ENCODE results near the gene ERICH6B. TPM values are rescaled to one million over a fixed set of nuclear protein-coding genes. Genes with fewer than 3 reads are reported as not detected.

Gene ERICH6B
- total RNA-seq, 2 experiments from 2014 or later: not detected

GRCh38 chr13:45626731-45627374, 11.3 kb upstream of the ERICH6B start:
- Mint-ChIP-seq H3K9me3 (ENCODE audit: low read depth) (no peaks in the 10 kb centered on the region), H3K4me3 (no peak overlapping the region), H3K36me3 (no peaks in the 10 kb centered on the region), H3K27me3 (peaks cover 33% of the 10 kb centered on the region), H3K27ac (no peak overlapping the region), H3K4me1 (peaks cover 10% of the 10 kb centered on the region)
- no peak for ATAC-seq
- no peak for DNase-seq
- CTCF ChIA-PET: interaction anchor here (1.5 kb wide), 1 partner anchor 91 kb away, joined by 3 read pairs; no protein-coding TSS in a partner anchor

- ATAC-seq (no peak), DNase-seq (no peak)
- Mint-ChIP-seq H3K27ac (no peak overlapping the region), H3K4me1 (peaks cover 10% of the 10 kb centered on the region), H3K36me3 (no peaks in the 10 kb centered on the region), H3K27me3 (peaks cover 53% of the 10 kb centered on the region), H3K9me3 (ENCODE audit: low read depth) (no peaks in the 10 kb centered on the region), H3K4me3 (no peak overlapping the region)
- CTCF ChIA-PET: interaction anchor here (1.2 to 1.9 kb wide), 7 partner anchors 12 to 706 kb away, joined by 4 to 9 read pairs (median 4); no protein-coding TSS in a partner anchor
Observed at GRCh38 chr13:45623516-45624090, 8.1 kb upstream of the ERICH6B start.

GRCh38 chr13:45621950-45622349, 6.4 kb upstream of the ERICH6B start:
- no peak overlapping the region for H3K27ac Mint-ChIP-seq

GRCh38 chr13:45607931-45608330, 7.6 kb downstream of the ERICH6B start:
- DNase-seq (no peak), ATAC-seq (no peak)
- Mint-ChIP-seq H3K27me3 (peaks cover 36% of the 10 kb centered on the region), H3K4me3 (no peak overlapping the region), H3K4me1 (no peaks in the 10 kb centered on the region), H3K9me3 (ENCODE audit: low read depth) (no peaks in the 10 kb centered on the region), H3K36me3 (no peaks in the 10 kb centered on the region), H3K27ac (no peak overlapping the region)
- CTCF ChIA-PET: no interaction called here

More at GRCh38 chr13:45621950-45622349, 6.4 kb upstream of the ERICH6B start:
- Mint-ChIP-seq H3K4me1 (peaks cover 7% of the 10 kb centered on the region), H3K4me3 (no peak overlapping the region), H3K36me3 (peaks cover under 1% of the 10 kb centered on the region), H3K9me3 (ENCODE audit: low read depth) (no peaks in the 10 kb centered on the region), H3K27me3 (peaks cover 68% of the 10 kb centered on the region)
- DNase-seq (no peak), ATAC-seq (no peak)
- CTCF ChIA-PET: interaction anchor here (1.1 kb wide), 1 partner anchor 699 kb away, joined by 3 read pairs; no protein-coding TSS in a partner anchor

GRCh38 chr13:45604892-45605291, 10.6 kb downstream of the ERICH6B start:
- CTCF ChIA-PET: no interaction called here
- no peak for DNase-seq
- Mint-ChIP-seq H3K36me3 (no peaks in the 10 kb centered on the region), H3K4me1 (no peaks in the 10 kb centered on the region), H3K27ac (no peak overlapping the region), H3K27me3 (peaks cover 25% of the 10 kb centered on the region), H3K9me3 (ENCODE audit: low read depth) (no peaks in the 10 kb centered on the region), H3K4me3 (no peak overlapping the region)
- ATAC-seq: no peak

- no peaks in the 10 kb centered on the region for H3K4me1 Mint-ChIP-seq
- no peak for DNase-seq
- H3K27me3 Mint-ChIP-seq: peaks cover 17% of the 10 kb centered on the region
- no peak overlapping the region for H3K4me3 Mint-ChIP-seq
- H3K27ac Mint-ChIP-seq: no peak overlapping the region
- CTCF ChIA-PET: no interaction called here
- no peak for ATAC-seq
- H3K9me3 Mint-ChIP-seq (ENCODE audit: low read depth): no peaks in the 10 kb centered on the region
- no peaks in the 10 kb centered on the region for H3K36me3 Mint-ChIP-seq
Observed at GRCh38 chr13:45603338-45603737, 12.2 kb downstream of the ERICH6B start.

GRCh38 chr13:45602183-45603170, 13.1 kb downstream of the ERICH6B start:
- Mint-ChIP-seq H3K27me3 (peaks cover 17% of the 10 kb centered on the region), H3K27ac (no peak overlapping the region), H3K4me1 (no peaks in the 10 kb centered on the region), H3K36me3 (no peaks in the 10 kb centered on the region), H3K4me3 (no peak overlapping the region), H3K9me3 (ENCODE audit: low read depth) (no peaks in the 10 kb centered on the region)
- CTCF ChIA-PET: no interaction called here
- ATAC-seq (no peak), DNase-seq (no peak)

GRCh38 chr13:45601680-45602079, 13.9 kb downstream of the ERICH6B start:
- DNase-seq: no peak

GRCh38 chr13:45598597-45598996, 16.9 kb downstream of the ERICH6B start:
- no peak overlapping the region for H3K27ac Mint-ChIP-seq
- H3K27me3 Mint-ChIP-seq: peaks cover 24% of the 10 kb centered on the region
- CTCF ChIA-PET: no interaction called here
- H3K4me1 Mint-ChIP-seq: no peaks in the 10 kb centered on the region
- no peak overlapping the region for H3K4me3 Mint-ChIP-seq
- no peak for DNase-seq
- H3K9me3 Mint-ChIP-seq (ENCODE audit: low read depth): no peaks in the 10 kb centered on the region
- no peaks in the 10 kb centered on the region for H3K36me3 Mint-ChIP-seq
- no peak for ATAC-seq

More at GRCh38 chr13:45601680-45602079, 13.9 kb downstream of the ERICH6B start:
- no peak overlapping the region for H3K27ac Mint-ChIP-seq
- CTCF ChIA-PET: no interaction called here
- no peak overlapping the region for H3K4me3 Mint-ChIP-seq
- ATAC-seq: no peak
- H3K4me1 Mint-ChIP-seq: no peaks in the 10 kb centered on the region
- H3K9me3 Mint-ChIP-seq (ENCODE audit: low read depth): no peaks in the 10 kb centered on the region
- H3K27me3 Mint-ChIP-seq: peaks cover 13% of the 10 kb centered on the region
- H3K36me3 Mint-ChIP-seq: no peaks in the 10 kb centered on the region

GRCh38 chr13:45596800-45597475, 18.6 kb downstream of the ERICH6B start:
- CTCF ChIA-PET: no interaction called here
- H3K9me3 Mint-ChIP-seq (ENCODE audit: low read depth): no peaks in the 10 kb centered on the region
- H3K4me1 Mint-ChIP-seq: no peaks in the 10 kb centered on the region
- no peak for DNase-seq
- no peak for ATAC-seq
- no peaks in the 10 kb centered on the region for H3K36me3 Mint-ChIP-seq
- H3K27me3 Mint-ChIP-seq: peaks cover 25% of the 10 kb centered on the region
- no peak overlapping the region for H3K27ac Mint-ChIP-seq
- H3K4me3 Mint-ChIP-seq: no peak overlapping the region

- no peak overlapping the region for H3K4me3 Mint-ChIP-seq
- peaks cover 24% of the 10 kb centered on the region for H3K27me3 Mint-ChIP-seq
- H3K36me3 Mint-ChIP-seq: no peaks in the 10 kb centered on the region
- DNase-seq (no peak), ATAC-seq (no peak)
- H3K9me3 Mint-ChIP-seq (ENCODE audit: low read depth): no peaks in the 10 kb centered on the region
- no peaks in the 10 kb centered on the region for H3K4me1 Mint-ChIP-seq
- no peak overlapping the region for H3K27ac Mint-ChIP-seq
- CTCF ChIA-PET: no interaction called here
Observed at GRCh38 chr13:45595965-45596364, 19.6 kb downstream of the ERICH6B start.

- Mint-ChIP-seq H3K36me3 (no peaks in the 10 kb centered on the region), H3K9me3 (ENCODE audit: low read depth) (no peaks in the 10 kb centered on the region), H3K27me3 (peaks cover 23% of the 10 kb centered on the region), H3K4me1 (no peaks in the 10 kb centered on the region), H3K4me3 (no peak overlapping the region), H3K27ac (no peak overlapping the region)
- CTCF ChIA-PET: no interaction called here
- no peak for ATAC-seq
- no peak for DNase-seq
Observed at GRCh38 chr13:45594764-45595163, 20.8 kb downstream of the ERICH6B start.

GRCh38 chr13:45594227-45594626, 21.3 kb downstream of the ERICH6B start:
- H3K9me3 Mint-ChIP-seq (ENCODE audit: low read depth): no peaks in the 10 kb centered on the region
- H3K27me3 Mint-ChIP-seq: peaks cover 22% of the 10 kb centered on the region
- DNase-seq: no peak
- ATAC-seq: no peak
- H3K4me3 Mint-ChIP-seq: no peak overlapping the region
- H3K36me3 Mint-ChIP-seq: no peaks in the 10 kb centered on the region
- CTCF ChIA-PET: no interaction called here
- no peaks in the 10 kb centered on the region for H3K4me1 Mint-ChIP-seq
- no peak overlapping the region for H3K27ac Mint-ChIP-seq
